ENCODE results near the gene PSMB3. TPM values are rescaled to one million over a fixed set of nuclear protein-coding genes. Genes with fewer than 3 reads are reported as not detected.
A peak's percentile ranks its signal among the peaks of the same experiment; 100 is the strongest.

The PSMB3 gene
- total RNA-seq, 1 donor from 2014 or later = 118 TPM

GRCh38 chr17:38719289-38719942 is 33.1 kb upstream of the PSMB3 start:
- Mint-ChIP-seq H3K9me3 (ENCODE audit: low read depth) (no peaks in the 10 kb centered on the region), H3K36me3 (ENCODE audit: low read depth) (peaks cover 9% of the 10 kb centered on the region), H3K27me3 (ENCODE audit: low read depth) (no peaks in the 10 kb centered on the region), H3K4me1 (ENCODE audit: low read depth) (peaks cover 4% of the 10 kb centered on the region), H3K27ac (ENCODE audit: unreplicated experiment) (no peak overlapping the region), H3K4me3 (ENCODE audit: unreplicated experiment) (no peak overlapping the region)
- TF ChIP-seq CTCF (IDR thresholded peaks at IDR 0.05) = no peak
- DNase-seq (ENCODE audit: low spot score) = no peak

- DNase-seq (ENCODE audit: low spot score) = peak; percentile 89
- no peak overlapping the region for H3K27ac Mint-ChIP-seq (ENCODE audit: unreplicated experiment)
- H3K4me1 Mint-ChIP-seq (ENCODE audit: low read depth) = peaks cover 7% of the 10 kb centered on the region
- H3K27me3 Mint-ChIP-seq (ENCODE audit: low read depth) = no peaks in the 10 kb centered on the region
- no peaks in the 10 kb centered on the region for H3K9me3 Mint-ChIP-seq (ENCODE audit: low read depth)
- peaks cover 7% of the 10 kb centered on the region for H3K36me3 Mint-ChIP-seq (ENCODE audit: low read depth)
- H3K4me3 Mint-ChIP-seq (ENCODE audit: unreplicated experiment) = no peak overlapping the region
- TF ChIP-seq CTCF (IDR thresholded peaks at IDR 0.05) = no peak
Observed at GRCh38 chr17:38719943-38720641, 32.4 kb upstream of the PSMB3 start.

- Mint-ChIP-seq H3K27me3 (ENCODE audit: low read depth) (no peaks in the 10 kb centered on the region), H3K9me3 (ENCODE audit: low read depth) (no peaks in the 10 kb centered on the region), H3K4me1 (ENCODE audit: low read depth) (peaks cover 7% of the 10 kb centered on the region), H3K36me3 (ENCODE audit: low read depth) (peaks cover 5% of the 10 kb centered on the region), H3K4me3 (ENCODE audit: unreplicated experiment) (no peak overlapping the region), H3K27ac (ENCODE audit: unreplicated experiment) (no peak overlapping the region)
- DNase-seq (ENCODE audit: low spot score) = no peak
- no peak for TF ChIP-seq CTCF (IDR thresholded peaks at IDR 0.05)
Observed at GRCh38 chr17:38720941-38721340, 31.6 kb upstream of the PSMB3 start.

- Mint-ChIP-seq H3K36me3 (ENCODE audit: low read depth) (peaks cover 4% of the 10 kb centered on the region), H3K4me3 (ENCODE audit: unreplicated experiment) (no peak overlapping the region), H3K27me3 (ENCODE audit: low read depth) (no peaks in the 10 kb centered on the region), H3K9me3 (ENCODE audit: low read depth) (no peaks in the 10 kb centered on the region), H3K27ac (ENCODE audit: unreplicated experiment) (no peak overlapping the region), H3K4me1 (ENCODE audit: low read depth) (peaks cover 7% of the 10 kb centered on the region)
- DNase-seq (ENCODE audit: low spot score) = no peak
- no peak for TF ChIP-seq CTCF (IDR thresholded peaks at IDR 0.05)
Observed at GRCh38 chr17:38721802-38722201, 30.7 kb upstream of the PSMB3 start.

- H3K27me3 Mint-ChIP-seq (ENCODE audit: low read depth) = no peaks in the 10 kb centered on the region
- no peak overlapping the region for H3K4me3 Mint-ChIP-seq (ENCODE audit: unreplicated experiment)
- peaks cover 12% of the 10 kb centered on the region for H3K4me1 Mint-ChIP-seq (ENCODE audit: low read depth)
- TF ChIP-seq CTCF (IDR thresholded peaks at IDR 0.05) = no peak
- H3K36me3 Mint-ChIP-seq (ENCODE audit: low read depth) = peaks cover 2% of the 10 kb centered on the region
- H3K27ac Mint-ChIP-seq (ENCODE audit: unreplicated experiment) = no peak overlapping the region
- DNase-seq (ENCODE audit: low spot score) = no peak
- no peaks in the 10 kb centered on the region for H3K9me3 Mint-ChIP-seq (ENCODE audit: low read depth)
Observed at GRCh38 chr17:38724337-38724988, 28.1 kb upstream of the PSMB3 start.

All from chondrocyte (in vitro differentiated cells).